Esophagus squamous epithelium (tissue), 5 donors: Measurements from ENCODE around the gene TCF7. TPM values are rescaled to one million over a fixed set of nuclear protein-coding genes. Genes with fewer than 3 reads are reported as not detected.

ENCODE experiments used
- DNase-seq: peaks from one replicate; lab custom pipeline; 2025; lab: John Stamatoyannopoulos, UW
- H3K27ac ChIP-seq, 4 donors: fragments of 200-600 bp; sonication (generic); one replicate each; pipeline ENCODE4 v1.5.1; 2016 to 2019; ENCODE audit warnings: mild to moderate bottlenecking in 1 of 4
- H3K27me3 ChIP-seq, 4 donors: fragments of 200-600 bp; sonication (generic); 1 replicate in 3 of 4; 2 replicates in 1 of 4; pipeline versions ENCODE4 v1.5.1 to v1.6.0; 2017 to 2021; ENCODE audit warnings: antibody characterized with exemption in 1 of 4
- H3K36me3 ChIP-seq, 3 donors: fragments of 200-600 bp; sonication (generic); one replicate each; pipeline ENCODE4 v1.5.1; 2016 to 2019
- H3K4me1 ChIP-seq, 3 donors: fragments of 200-600 bp; sonication (generic); one replicate each; pipeline ENCODE4 v1.5.1; 2017 to 2019
- H3K4me3 ChIP-seq, 4 donors: fragments of 200-600 bp; sonication (generic); 1 replicate in 3 of 4; 2 replicates in 1 of 4; pipeline ENCODE4 v1.5.1; 2016 to 2019; ENCODE audit warnings: mild to moderate bottlenecking in 2 of 4, moderate library complexity in 1 of 4
- H3K9me3 ChIP-seq, 3 donors: fragments of 200-600 bp; sonication (generic); one replicate each; pipeline ENCODE4 v1.5.1; 2016 to 2019
- CTCF ChIP-seq, 6 experiments: fragments of 450-650 bp in 4 of 6; fragments of 200-600 bp in 2 of 6; sonication (generic) in 2 of 6; IDR thresholded peaks; one replicate each; pipeline ENCODE4 v1.5.1; 2016 to 2019; ENCODE audit warnings: antibody characterized with exemption in 6 of 6, mild to moderate bottlenecking in 4 of 6, moderate library complexity in 4 of 6
- POLR2A ChIP-seq, 4 donors: fragments of 450-650 bp; IDR thresholded peaks; one replicate each; pipeline ENCODE4 v1.6.1; 2017; ENCODE audit warnings: antibody characterized with exemption in 4 of 4, mild to moderate bottlenecking in 4 of 4, moderate library complexity in 3 of 4
- WGBS, 2 donors: methylation state at CpG; one replicate each; pipeline ENCODE4 v1.1.5; 2018; 5-methylcytosine and 5-hydroxymethylcytosine counted together
- intact Hi-C: fragments of 100-400 bp; cut with DNase I; formaldehyde crosslinking; loops from one replicate; pipeline ENCODE4 v1.15.0; 2022
- total RNA-seq, 4 donors: library from RNA; depleted of rRNA; stranded (reverse); fragments of >200 nt; gene quantifications; one replicate each; pipeline ENCODE4 v1.1.0, GENCODE V29; 2016
- donor health status: DM: yes; HTN: yes; CAD: no.

Gene TCF7
- total RNA-seq, 4 donors from 2014 or later: 1.9 to 7.6 (median 2.8) TPM

- intact Hi-C loops: loop anchor here (5.0 kb wide), 1 partner anchor 109 kb away; no protein-coding TSS in a partner anchor
These were observed 69.0 kb downstream of the TCF7 start for GRCh38 chr5:134183481-134183880.

GRCh38 chr5:134184155-134185135, 70.0 kb downstream of the TCF7 start:
- 38 to 57% methylated on average over 5 to 6 of the region's 11 CpGs for WGBS, 2 donors
- DNase-seq: peak; percentile 5
- intact Hi-C loops: loop anchor here (5.0 kb wide), 1 partner anchor 108 kb away; no protein-coding TSS in a partner anchor
- H3K4me1 ChIP-seq: no peaks in the 10 kb centered on the region
- H3K4me3 ChIP-seq: no peak overlapping the region
- H3K36me3 ChIP-seq: no peaks in the 10 kb centered on the region
- no peaks in the 10 kb centered on the region for H3K27me3 ChIP-seq
- TF ChIP-seq CTCF (IDR thresholded peaks at IDR 0.05) (peak; percentile 56 to 93 (median 86)), POLR2A (IDR thresholded peaks at IDR 0.05) (no peak)
- no peaks in the 10 kb centered on the region for H3K9me3 ChIP-seq
- no peak overlapping the region for H3K27ac ChIP-seq

More at GRCh38 chr5:134183481-134183880, 69.0 kb downstream of the TCF7 start:
- no peak for DNase-seq
- H3K4me3 ChIP-seq: no peak overlapping the region
- no peaks in the 10 kb centered on the region for H3K27me3 ChIP-seq
- H3K4me1 ChIP-seq: peaks cover 0 to 2% (median 0%) of the 10 kb centered on the region in 3 donors
- TF ChIP-seq CTCF (IDR thresholded peaks at IDR 0.05): no peak
- no peak for TF ChIP-seq POLR2A (IDR thresholded peaks at IDR 0.05)
- no peaks in the 10 kb centered on the region for H3K9me3 ChIP-seq
- H3K36me3 ChIP-seq: no peaks in the 10 kb centered on the region
- H3K27ac ChIP-seq: no peak overlapping the region

- no peak overlapping the region for H3K4me3 ChIP-seq
- WGBS, 2 donors: 81 to 88% methylated on average over 1 of the region's 1 CpG
- no peaks in the 10 kb centered on the region for H3K4me1 ChIP-seq
- DNase-seq: no peak
- H3K27me3 ChIP-seq: no peaks in the 10 kb centered on the region
- intact Hi-C loops: no loop called here
- TF ChIP-seq CTCF (IDR thresholded peaks at IDR 0.05) (no peak), POLR2A (IDR thresholded peaks at IDR 0.05) (no peak)
- no peaks in the 10 kb centered on the region for H3K9me3 ChIP-seq
- no peaks in the 10 kb centered on the region for H3K36me3 ChIP-seq
- H3K27ac ChIP-seq: no peak overlapping the region
These were observed 73.6 kb downstream of the TCF7 start for GRCh38 chr5:134188092-134188491.

- TF ChIP-seq POLR2A (IDR thresholded peaks at IDR 0.05) (no peak), CTCF (IDR thresholded peaks at IDR 0.05) (no peak)
- intact Hi-C loops: no loop called here
- H3K36me3 ChIP-seq: no peaks in the 10 kb centered on the region
- no peak for DNase-seq
- H3K4me1 ChIP-seq: no peaks in the 10 kb centered on the region
- no peaks in the 10 kb centered on the region for H3K9me3 ChIP-seq
- no peak overlapping the region for H3K4me3 ChIP-seq
- H3K27ac ChIP-seq: no peak overlapping the region
- 79 to 85% methylated on average over 3 of the region's 3 CpGs for WGBS, 2 donors
- no peaks in the 10 kb centered on the region for H3K27me3 ChIP-seq
These were observed 74.5 kb downstream of the TCF7 start for GRCh38 chr5:134189031-134189430.

GRCh38 chr5:134195666-134196065, 81.2 kb downstream of the TCF7 start:
- Histone ChIP-seq H3K4me3 (no peak overlapping the region), H3K27ac (no peak overlapping the region), H3K27me3 (no peaks in the 10 kb centered on the region), H3K36me3 (peaks cover 4 to 63% (median 27%) of the 10 kb centered on the region in 3 donors), H3K9me3 (no peaks in the 10 kb centered on the region), H3K4me1 (no peaks in the 10 kb centered on the region)
- no peak for DNase-seq
- intact Hi-C loops: no loop called here
- TF ChIP-seq CTCF (IDR thresholded peaks at IDR 0.05): no peak
- TF ChIP-seq POLR2A (IDR thresholded peaks at IDR 0.05): no peak
- WGBS, 2 donors: 66 to 72% methylated on average over 5 of the region's 5 CpGs
